Measurements from ENCODE around the gene PLP1.

DNA sequence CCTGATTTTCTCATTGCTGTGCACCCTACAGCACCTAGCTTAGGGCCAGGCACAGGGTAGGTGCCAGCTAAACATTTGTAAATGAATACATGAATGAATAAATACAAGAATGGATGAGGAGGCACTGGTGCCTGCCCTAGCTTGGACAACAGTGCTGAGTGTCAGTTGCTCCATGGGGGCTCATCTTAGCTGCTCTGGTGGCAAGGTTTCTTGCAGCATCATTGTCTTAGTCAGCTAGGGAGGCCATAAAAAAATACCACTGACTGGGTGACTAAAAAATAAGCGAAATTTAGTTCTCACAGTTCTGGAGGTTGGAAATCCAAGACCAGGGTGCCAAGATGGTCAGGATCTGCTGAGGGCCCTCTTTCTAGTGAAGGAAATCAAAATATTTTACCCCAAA, 34.8 kb upstream of the PLP1 start:
- no peak for TF ChIP-seq CTCF (IDR thresholded peaks at IDR 0.05)
- no peak for TF ChIP-seq EP300 (IDR thresholded peaks at IDR 0.05)
- TF ChIP-seq POLR2AphosphoS5 (IDR thresholded peaks at IDR 0.05) = no peak
- TF ChIP-seq POLR2A (IDR thresholded peaks at IDR 0.05) = no peak

Measured in suprapubic skin (tissue), 4 donors.